ENCODE measurements around the gene RALGDS. TPM values are rescaled to one million over a fixed set of nuclear protein-coding genes. Genes with fewer than 3 reads are reported as not detected.
A peak's percentile ranks its signal among the peaks of the same experiment; 100 is the strongest.

RALGDS gene
- total RNA-seq, 1 donor from 2014 or later: 26.1 TPM

DNA sequence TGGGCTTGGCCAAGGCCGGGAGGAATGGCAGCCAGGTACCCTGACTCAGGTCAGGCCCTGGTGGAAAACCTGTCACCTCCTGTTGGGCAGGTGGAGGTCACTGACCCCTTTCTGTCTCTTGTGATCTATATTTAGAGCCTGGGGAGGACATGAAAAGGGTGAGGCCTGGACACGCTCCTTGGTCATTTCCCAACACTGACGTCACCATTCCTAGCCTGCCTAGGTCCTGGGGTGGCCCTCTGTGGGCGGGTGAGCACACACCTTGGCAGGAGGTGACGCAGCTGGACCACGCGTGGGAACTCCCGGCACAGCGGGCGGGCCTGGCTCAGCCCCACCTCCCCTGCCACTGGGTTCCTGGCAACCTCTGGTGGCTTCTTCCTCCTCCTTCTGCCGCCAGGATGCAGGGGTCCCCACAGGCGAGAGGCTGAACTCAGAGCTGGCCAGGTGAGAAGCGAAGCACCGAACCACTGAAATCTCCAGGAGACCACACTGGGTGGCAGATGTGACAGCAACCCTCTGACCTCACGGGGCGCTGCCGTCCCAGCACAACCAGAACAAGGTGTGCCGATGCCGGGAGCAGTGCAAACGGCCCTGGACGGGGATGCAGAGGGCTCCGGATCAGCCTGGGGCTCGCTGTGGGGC lies 6.4 kb upstream of the RALGDS start:
- Histone ChIP-seq H3K9me3 (ENCODE audit: control insufficient read depth in 3 of 3, low read length in 3 of 3) (no peaks in the 10 kb centered on the region), H3K27me3 (ENCODE audit: control insufficient read depth in 3 of 3, insufficient read depth in 3 of 3, low read length in 3 of 3) (no peaks in the 10 kb centered on the region), H3K4me1 (ENCODE audit: control insufficient read depth in 3 of 3, insufficient read depth in 3 of 3, low read length in 3 of 3) (peaks cover 49 to 89% (median 58%) of the 10 kb centered on the region in 3 donors), H3K4me3 (ENCODE audit: low read length in 3 of 3) (peak overlapping the region; percentile 41 to 56 (median 48)), H3K36me3 (ENCODE audit: control insufficient read depth in 3 of 3, insufficient read depth in 3 of 3, low read length in 3 of 3) (peaks cover 0 to 3% (median 0%) of the 10 kb centered on the region in 3 donors), H3K9ac (ENCODE audit: low read depth in 1 of 3, low read length in 3 of 3) (peak overlapping the region; percentile 52 to 88 (median 83)), H3K27ac (ENCODE audit: low read depth, low read length) (peak overlapping the region; percentile 96)

DNA sequence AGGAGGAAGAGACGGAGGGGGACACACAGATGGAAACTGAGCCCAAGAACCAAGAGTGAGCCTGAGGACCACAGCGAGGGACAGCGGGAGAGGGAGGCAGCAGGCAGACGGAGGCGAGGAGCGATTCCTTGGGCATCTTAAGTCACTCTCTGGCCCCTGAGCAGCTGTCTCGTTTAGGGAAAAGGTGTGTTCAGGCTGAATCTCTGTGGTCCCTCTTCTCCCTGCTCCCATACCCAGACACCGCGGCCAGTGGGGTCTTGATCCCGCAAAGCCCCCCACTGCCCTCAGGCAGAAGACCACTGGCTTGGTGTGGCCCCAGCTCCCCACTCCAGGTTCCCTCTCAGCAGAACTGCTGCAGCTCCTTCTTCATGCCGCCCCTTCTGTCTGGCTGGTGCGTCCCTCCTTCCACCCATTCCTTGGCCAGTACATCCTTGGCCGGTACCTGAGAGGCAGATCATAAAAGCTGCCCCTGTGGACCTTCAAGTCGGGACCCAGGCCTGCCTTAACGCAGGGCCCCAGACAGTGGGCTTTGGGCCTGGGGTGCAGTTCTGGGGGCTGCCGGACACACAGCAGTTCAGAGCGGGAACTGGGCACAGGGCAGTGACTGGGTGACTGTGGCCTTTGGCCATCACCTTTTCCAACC lies 5.8 kb upstream of the RALGDS start:
- Histone ChIP-seq H3K27me3 (ENCODE audit: control insufficient read depth in 3 of 3, insufficient read depth in 3 of 3, low read length in 3 of 3) (no peaks in the 10 kb centered on the region), H3K9me3 (ENCODE audit: control insufficient read depth in 3 of 3, low read length in 3 of 3) (no peaks in the 10 kb centered on the region), H3K9ac (ENCODE audit: low read depth in 1 of 3, low read length in 3 of 3) (peak overlapping the region; percentile 52 to 88 (median 83)), H3K4me1 (ENCODE audit: control insufficient read depth in 3 of 3, insufficient read depth in 3 of 3, low read length in 3 of 3) (peaks cover 46 to 89% (median 58%) of the 10 kb centered on the region in 3 donors), H3K36me3 (ENCODE audit: control insufficient read depth in 3 of 3, insufficient read depth in 3 of 3, low read length in 3 of 3) (peaks cover 0 to under 1% (median 0%) of the 10 kb centered on the region in 3 donors), H3K27ac (ENCODE audit: low read depth, low read length) (peak overlapping the region; percentile 96), H3K4me3 (ENCODE audit: low read length in 3 of 3) (peak overlapping the region; percentile 48 to 67 (median 56))

DNA sequence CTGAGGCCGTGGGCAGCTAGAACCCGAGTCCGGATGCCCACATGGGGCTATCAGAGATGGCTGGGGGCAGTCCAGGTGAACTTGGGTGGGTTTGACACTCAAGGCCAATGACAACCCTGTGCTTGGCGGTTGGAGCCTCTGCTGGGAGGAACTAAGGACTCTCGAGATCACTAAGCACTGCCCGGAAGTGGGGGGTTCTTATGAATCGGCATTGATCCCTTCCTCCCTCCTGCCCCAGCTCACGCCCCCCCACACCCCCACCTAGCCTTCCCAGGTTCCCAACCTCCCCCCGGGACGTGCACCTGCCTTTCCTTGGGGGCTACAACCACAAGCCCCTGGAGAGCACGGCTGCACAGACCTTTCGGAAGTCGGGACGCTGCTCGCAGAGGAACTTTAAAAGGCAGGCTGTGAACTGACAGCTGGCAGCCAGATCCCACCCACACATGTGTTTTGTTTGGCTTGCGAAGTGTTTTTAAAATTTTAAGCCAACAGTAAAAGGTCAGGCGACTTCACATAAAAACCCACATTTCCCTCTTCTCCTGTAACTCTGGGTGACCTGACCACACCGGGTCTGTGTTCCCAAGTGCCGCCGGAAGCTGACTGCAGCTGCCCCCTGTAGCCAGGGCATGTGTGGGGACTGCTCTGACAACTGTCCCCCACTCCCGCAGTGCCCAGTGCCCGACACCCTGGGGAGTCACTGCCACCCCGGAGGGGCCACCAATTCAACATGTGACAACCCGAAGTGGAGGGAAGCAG lies 5.1 kb upstream of the RALGDS start:
- no peaks in the 10 kb centered on the region for H3K9me3 ChIP-seq (ENCODE audit: control insufficient read depth in 3 of 3, low read length in 3 of 3)
- no peaks in the 10 kb centered on the region for H3K27me3 ChIP-seq (ENCODE audit: control insufficient read depth in 3 of 3, insufficient read depth in 3 of 3, low read length in 3 of 3)
- peaks cover 47 to 88% (median 57%) of the 10 kb centered on the region in 3 donors for H3K4me1 ChIP-seq (ENCODE audit: control insufficient read depth in 3 of 3, insufficient read depth in 3 of 3, low read length in 3 of 3)
- peak overlapping the region; percentile 96 for H3K27ac ChIP-seq (ENCODE audit: low read depth, low read length)
- H3K36me3 ChIP-seq (ENCODE audit: control insufficient read depth in 3 of 3, insufficient read depth in 3 of 3, low read length in 3 of 3): no peaks in the 10 kb centered on the region
- peak overlapping the region; percentile 68 to 88 (median 83) for H3K9ac ChIP-seq (ENCODE audit: low read depth in 1 of 3, low read length in 3 of 3)
- H3K4me3 ChIP-seq (ENCODE audit: low read length in 3 of 3): peak overlapping the region; percentile 48 to 67 (median 56)

DNA sequence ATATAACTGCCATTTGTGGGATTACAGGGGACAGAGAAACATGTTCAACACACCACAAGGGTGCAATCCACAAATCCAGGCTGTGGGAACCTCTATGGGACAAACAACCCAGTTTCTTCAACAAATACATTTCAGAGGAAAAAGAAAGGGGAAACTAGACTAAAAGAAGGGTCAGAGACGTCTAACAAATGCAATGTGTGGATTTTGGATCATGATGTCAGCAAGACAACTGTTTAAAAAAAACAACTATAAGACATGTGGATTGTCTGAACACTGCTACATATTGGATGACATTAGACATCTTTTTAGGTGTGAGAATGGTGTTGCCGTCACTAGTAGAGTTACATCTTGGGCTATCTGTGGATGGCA lies 3.9 kb upstream of the RALGDS start:
- peak overlapping the region; percentile 26 for H3K27ac ChIP-seq (ENCODE audit: low read depth, low read length)
- H3K4me1 ChIP-seq (ENCODE audit: control insufficient read depth in 3 of 3, insufficient read depth in 3 of 3, low read length in 3 of 3): peaks cover 52 to 89% (median 60%) of the 10 kb centered on the region in 3 donors
- no peaks in the 10 kb centered on the region for H3K27me3 ChIP-seq (ENCODE audit: control insufficient read depth in 3 of 3, insufficient read depth in 3 of 3, low read length in 3 of 3)
- H3K36me3 ChIP-seq (ENCODE audit: control insufficient read depth in 3 of 3, insufficient read depth in 3 of 3, low read length in 3 of 3): no peaks in the 10 kb centered on the region
- H3K9me3 ChIP-seq (ENCODE audit: control insufficient read depth in 3 of 3, low read length in 3 of 3): no peaks in the 10 kb centered on the region
- peak overlapping the region in 1 of 3 donors; percentile 16 for H3K9ac ChIP-seq (ENCODE audit: low read depth in 1 of 3, low read length in 3 of 3)
- no peak overlapping the region for H3K4me3 ChIP-seq (ENCODE audit: low read length in 3 of 3)

DNA sequence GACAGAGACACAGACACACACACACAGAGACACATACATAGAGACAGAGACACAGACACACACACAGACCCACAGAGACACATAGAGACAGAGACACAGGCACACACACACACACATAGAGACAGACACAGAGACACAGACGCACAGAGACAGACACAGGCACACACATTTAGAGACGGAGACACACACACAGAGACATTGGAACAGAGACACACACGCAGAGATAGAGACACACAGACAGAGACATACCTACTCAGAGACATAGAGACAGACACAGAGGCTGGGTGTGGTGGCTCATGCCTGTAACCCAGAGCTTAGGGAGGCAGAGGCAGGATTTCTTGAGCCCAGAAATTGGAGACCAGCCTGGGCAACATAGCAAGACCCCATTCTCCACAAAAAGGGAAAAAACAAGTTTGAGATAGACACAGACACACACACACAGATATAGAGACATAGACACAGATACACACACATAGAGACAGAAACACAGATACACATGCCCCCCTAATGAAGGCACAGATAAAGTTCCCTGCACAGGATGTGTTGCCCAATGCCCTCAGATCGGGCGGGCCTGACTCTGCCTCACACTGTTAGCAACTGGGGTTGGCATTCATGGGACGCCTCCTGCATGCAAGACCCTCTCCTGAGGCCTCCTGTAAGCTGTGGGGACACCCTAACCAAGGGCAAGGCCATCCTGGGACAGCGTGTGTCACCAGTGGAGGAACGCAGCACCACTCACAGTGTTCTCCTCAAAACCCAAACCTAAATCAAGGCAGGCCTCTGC lies 3.3 kb upstream of the RALGDS start:
- Histone ChIP-seq H3K9ac (ENCODE audit: low read depth in 1 of 3, low read length in 3 of 3) (peak overlapping the region in 2 of 3 donors; percentile 2 to 16), H3K36me3 (ENCODE audit: control insufficient read depth in 3 of 3, insufficient read depth in 3 of 3, low read length in 3 of 3) (no peaks in the 10 kb centered on the region), H3K27me3 (ENCODE audit: control insufficient read depth in 3 of 3, insufficient read depth in 3 of 3, low read length in 3 of 3) (no peaks in the 10 kb centered on the region), H3K4me3 (ENCODE audit: low read length in 3 of 3) (no peak overlapping the region), H3K4me1 (ENCODE audit: control insufficient read depth in 3 of 3, insufficient read depth in 3 of 3, low read length in 3 of 3) (peaks cover 56 to 92% (median 66%) of the 10 kb centered on the region in 3 donors), H3K27ac (ENCODE audit: low read depth, low read length) (peak overlapping the region; percentile 26), H3K9me3 (ENCODE audit: control insufficient read depth in 3 of 3, low read length in 3 of 3) (no peaks in the 10 kb centered on the region)

DNA sequence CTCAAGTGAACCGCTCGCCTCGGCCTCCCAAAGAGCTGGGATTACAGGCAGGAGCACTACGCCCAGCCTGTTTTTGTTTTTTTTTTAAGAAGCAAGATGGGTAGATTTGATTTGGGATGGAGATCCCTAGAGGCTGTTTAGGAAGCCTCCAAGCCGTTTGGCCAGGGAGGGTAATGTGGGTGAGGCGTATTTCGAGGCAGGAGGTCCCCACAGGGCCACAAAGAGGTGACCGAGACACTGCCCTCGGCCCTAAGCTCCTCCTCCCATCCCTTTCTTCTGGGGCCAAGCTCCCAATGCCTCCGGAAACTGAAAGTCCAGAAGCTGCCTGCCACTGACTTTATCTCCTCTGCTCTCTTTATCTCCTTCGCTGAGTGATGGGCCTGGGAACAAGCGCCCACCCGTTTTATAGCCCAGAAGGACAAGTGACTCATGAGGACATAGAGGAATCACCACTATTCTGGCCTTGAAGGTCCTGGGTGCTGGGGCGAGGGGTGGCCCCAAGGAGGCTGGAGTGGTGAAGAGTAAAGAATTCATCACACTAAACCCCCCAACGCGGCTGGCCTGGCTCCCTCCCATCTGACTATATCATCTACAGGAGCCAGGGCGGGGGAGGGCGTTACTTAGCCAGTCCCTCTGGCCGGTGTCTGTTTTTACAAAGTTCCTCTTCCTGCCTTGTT lies 2.0 kb upstream of the RALGDS start:
- no peaks in the 10 kb centered on the region for H3K27me3 ChIP-seq (ENCODE audit: control insufficient read depth in 3 of 3, insufficient read depth in 3 of 3, low read length in 3 of 3)
- peak overlapping the region in 2 of 3 donors; percentile 6 to 61 for H3K9ac ChIP-seq (ENCODE audit: low read depth in 1 of 3, low read length in 3 of 3)
- H3K4me3 ChIP-seq (ENCODE audit: low read length in 3 of 3): peak overlapping the region in 1 of 3 donors; percentile 13
- no peaks in the 10 kb centered on the region for H3K36me3 ChIP-seq (ENCODE audit: control insufficient read depth in 3 of 3, insufficient read depth in 3 of 3, low read length in 3 of 3)
- no peaks in the 10 kb centered on the region for H3K9me3 ChIP-seq (ENCODE audit: control insufficient read depth in 3 of 3, low read length in 3 of 3)
- H3K27ac ChIP-seq (ENCODE audit: low read depth, low read length): peak overlapping the region; percentile 90
- peaks cover 61 to 92% (median 71%) of the 10 kb centered on the region in 3 donors for H3K4me1 ChIP-seq (ENCODE audit: control insufficient read depth in 3 of 3, insufficient read depth in 3 of 3, low read length in 3 of 3)

DNA sequence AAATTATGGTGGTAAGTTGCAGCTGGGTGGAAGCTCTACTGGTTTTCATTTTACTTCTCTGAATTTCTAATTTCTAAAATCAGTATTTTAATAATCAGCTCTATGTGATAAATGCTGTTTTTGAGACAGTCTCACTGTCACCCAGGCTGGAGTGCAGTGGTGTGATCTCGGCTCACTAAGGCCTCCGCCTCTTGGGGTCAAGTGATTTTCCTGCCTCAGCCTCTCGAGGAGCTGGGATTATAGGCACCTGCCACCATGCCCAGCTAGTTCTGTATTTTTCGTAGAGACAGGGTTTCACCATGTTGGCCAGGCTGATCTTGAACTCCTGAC lies 1.5 kb upstream of the RALGDS start:
- no peak overlapping the region for H3K4me3 ChIP-seq (ENCODE audit: low read length in 3 of 3)
- H3K27me3 ChIP-seq (ENCODE audit: control insufficient read depth in 3 of 3, insufficient read depth in 3 of 3, low read length in 3 of 3): no peaks in the 10 kb centered on the region
- no peaks in the 10 kb centered on the region for H3K9me3 ChIP-seq (ENCODE audit: control insufficient read depth in 3 of 3, low read length in 3 of 3)
- no peaks in the 10 kb centered on the region for H3K36me3 ChIP-seq (ENCODE audit: control insufficient read depth in 3 of 3, insufficient read depth in 3 of 3, low read length in 3 of 3)
- H3K4me1 ChIP-seq (ENCODE audit: control insufficient read depth in 3 of 3, insufficient read depth in 3 of 3, low read length in 3 of 3): peaks cover 63 to 92% (median 71%) of the 10 kb centered on the region in 3 donors
- no peak overlapping the region for H3K9ac ChIP-seq (ENCODE audit: low read depth in 1 of 3, low read length in 3 of 3)
- peak overlapping the region; percentile 90 for H3K27ac ChIP-seq (ENCODE audit: low read depth, low read length)

DNA sequence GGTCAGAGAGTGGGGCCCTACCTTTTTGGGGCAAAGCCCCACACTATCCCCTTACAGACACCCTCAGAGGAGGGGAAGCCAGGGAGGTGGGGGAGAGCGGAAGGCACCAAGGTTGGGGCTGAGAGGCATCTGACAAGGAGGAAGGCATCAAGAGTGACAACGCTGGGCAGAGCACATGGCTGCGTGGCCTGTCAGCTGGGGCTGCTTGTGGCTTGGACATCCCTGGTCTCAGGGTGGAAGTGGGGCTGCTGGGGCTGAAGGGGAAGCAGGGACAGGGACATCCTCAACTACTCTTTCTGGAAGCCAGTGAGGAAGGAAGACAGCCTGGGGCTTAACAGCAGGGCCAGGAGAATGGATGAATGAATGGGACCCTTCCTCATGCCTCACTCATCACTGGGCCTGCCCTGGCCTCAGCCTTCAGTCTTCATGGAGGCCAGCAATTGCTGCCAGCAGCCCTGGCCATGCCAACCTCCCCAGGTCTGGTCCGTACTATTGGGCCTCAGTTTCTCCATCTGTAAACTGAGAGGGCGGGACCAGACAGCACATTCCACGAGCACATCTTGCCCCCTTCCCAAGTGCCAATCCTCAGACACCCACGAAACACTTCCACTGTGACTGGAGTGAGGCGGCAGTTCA lies 993 bp upstream of the RALGDS start:
- H3K27ac ChIP-seq (ENCODE audit: low read depth, low read length): peak overlapping the region; percentile 90
- H3K4me3 ChIP-seq (ENCODE audit: low read length in 3 of 3): no peak overlapping the region
- peaks cover 63 to 92% (median 71%) of the 10 kb centered on the region in 3 donors for H3K4me1 ChIP-seq (ENCODE audit: control insufficient read depth in 3 of 3, insufficient read depth in 3 of 3, low read length in 3 of 3)
- H3K9ac ChIP-seq (ENCODE audit: low read depth in 1 of 3, low read length in 3 of 3): peak overlapping the region in 2 of 3 donors; percentile 3 to 70
- H3K9me3 ChIP-seq (ENCODE audit: control insufficient read depth in 3 of 3, low read length in 3 of 3): no peaks in the 10 kb centered on the region
- H3K36me3 ChIP-seq (ENCODE audit: control insufficient read depth in 3 of 3, insufficient read depth in 3 of 3, low read length in 3 of 3): no peaks in the 10 kb centered on the region
- no peaks in the 10 kb centered on the region for H3K27me3 ChIP-seq (ENCODE audit: control insufficient read depth in 3 of 3, insufficient read depth in 3 of 3, low read length in 3 of 3)
